Nephron progenitor cell (in vitro differentiated cells): ENCODE results near the gene MYL9.
A peak's percentile ranks its signal among the peaks of the same experiment; 100 is the strongest.

Source experiments
- DNase-seq: peaks from one replicate; pipeline ENCODE4 v3.0.0; 2021
- H3K27ac Mint-ChIP-seq: 2 replicates; pipeline ENCODE4 v1.8.0; 2021; ENCODE audit warnings: mild to moderate bottlenecking, moderate library complexity, mixed read lengths
- H3K27me3 Mint-ChIP-seq: 2 replicates; pipeline ENCODE4 v1.8.0; 2021; ENCODE audit warnings: mild to moderate bottlenecking, low read depth, mixed read lengths; ENCODE audit not compliant: poor library complexity
- H3K36me3 Mint-ChIP-seq: 2 replicates; pipeline ENCODE4 v1.8.0; 2021; ENCODE audit warnings: low read depth, mixed read lengths
- H3K4me1 Mint-ChIP-seq: 2 replicates; pipeline ENCODE4 v1.8.0; 2021; ENCODE audit warnings: mixed read lengths
- H3K4me3 Mint-ChIP-seq: 2 replicates; pipeline ENCODE4 v1.8.0; 2021; ENCODE audit warnings: mild to moderate bottlenecking, moderate library complexity, mixed read lengths
- H3K9me3 Mint-ChIP-seq: 2 replicates; pipeline ENCODE4 v1.8.0; 2021; ENCODE audit warnings: mild to moderate bottlenecking, moderate library complexity, mixed read lengths
- CTCF ChIP-seq: fragments of 200-600 bp; sonication (generic); IDR thresholded peaks from 2 replicates; pipeline ENCODE4 v1.5.0; 2021; ENCODE audit warnings: antibody characterized with exemption

MYL9 gene

GRCh38 chr20:36523341-36523740, 18.0 kb upstream of the MYL9 start:
- no peak for DNase-seq
- H3K36me3 Mint-ChIP-seq, result peaks cover 59% of the 10 kb centered on the region
- no peak overlapping the region for H3K27ac Mint-ChIP-seq
- H3K4me1 Mint-ChIP-seq, result peaks cover 32% of the 10 kb centered on the region
- no peaks in the 10 kb centered on the region for H3K27me3 Mint-ChIP-seq
- H3K4me3 Mint-ChIP-seq, result no peak overlapping the region
- no peak for TF ChIP-seq CTCF
- H3K9me3 Mint-ChIP-seq, result no peaks in the 10 kb centered on the region

GRCh38 chr20:36525620-36526365, 15.5 kb upstream of the MYL9 start:
- peaks cover 31% of the 10 kb centered on the region for H3K4me1 Mint-ChIP-seq
- no peaks in the 10 kb centered on the region for H3K9me3 Mint-ChIP-seq
- no peak for TF ChIP-seq CTCF
- H3K4me3 Mint-ChIP-seq, result no peak overlapping the region
- H3K27me3 Mint-ChIP-seq, result no peaks in the 10 kb centered on the region
- DNase-seq, result no peak
- peaks cover 55% of the 10 kb centered on the region for H3K36me3 Mint-ChIP-seq
- H3K27ac Mint-ChIP-seq, result peak overlapping the region; percentile 96

GRCh38 chr20:36526521-36527011, 14.8 kb upstream of the MYL9 start:
- no peak for DNase-seq
- Mint-ChIP-seq H3K4me1 (peaks cover 29% of the 10 kb centered on the region), H3K36me3 (peaks cover 49% of the 10 kb centered on the region), H3K4me3 (no peak overlapping the region), H3K27me3 (no peaks in the 10 kb centered on the region), H3K9me3 (no peaks in the 10 kb centered on the region), H3K27ac (peak overlapping the region; percentile 96)
- no peak for TF ChIP-seq CTCF

GRCh38 chr20:36527331-36528125, 13.8 kb upstream of the MYL9 start:
- DNase-seq, result no peak
- TF ChIP-seq CTCF, result no peak
- peaks cover 19% of the 10 kb centered on the region for H3K4me1 Mint-ChIP-seq
- H3K36me3 Mint-ChIP-seq, result peaks cover 42% of the 10 kb centered on the region
- H3K27me3 Mint-ChIP-seq, result no peaks in the 10 kb centered on the region
- H3K27ac Mint-ChIP-seq, result peak overlapping the region; percentile 96
- no peaks in the 10 kb centered on the region for H3K9me3 Mint-ChIP-seq
- no peak overlapping the region for H3K4me3 Mint-ChIP-seq

- H3K27ac Mint-ChIP-seq, result no peak overlapping the region
- H3K4me1 Mint-ChIP-seq, result peaks cover 14% of the 10 kb centered on the region
- H3K4me3 Mint-ChIP-seq, result no peak overlapping the region
- TF ChIP-seq CTCF, result no peak
- no peaks in the 10 kb centered on the region for H3K9me3 Mint-ChIP-seq
- H3K36me3 Mint-ChIP-seq, result peaks cover 42% of the 10 kb centered on the region
- DNase-seq, result no peak
- H3K27me3 Mint-ChIP-seq, result no peaks in the 10 kb centered on the region
Measured at GRCh38 chr20:36528176-36528874, 13.0 kb upstream of the MYL9 start.
